Measurements from ENCODE around the gene DHFR.
"Not testable (repeated sequence)": the region's sequence is repeated elsewhere in the genome, so short reads cannot be mapped to it uniquely, and the experiment has no call there.

DHFR gene

GRCh38 chr5:80667384-80667783, 12.6 kb upstream of the DHFR start:
- peaks cover 29% of the 10 kb centered on the region for H3K36me3 ChIP-seq
- no peaks in the 10 kb centered on the region for H3K9me3 ChIP-seq
- H3K4me1 ChIP-seq (ENCODE audit: control insufficient read depth in 1 of 2, insufficient read depth in 1 of 2, low read depth in 1 of 2, low read length in 1 of 2): no peaks in the 10 kb centered on the region
- no peak overlapping the region for H3K4me3 ChIP-seq (ENCODE audit: low read depth in 1 of 2, low read length in 1 of 2)
- H3K27ac ChIP-seq: no peak overlapping the region
- no peaks in the 10 kb centered on the region for H3K27me3 ChIP-seq
- TF ChIP-seq CTCF (IDR thresholded peaks at IDR 0.05): no peak

GRCh38 chr5:80665057-80665456, 10.3 kb upstream of the DHFR start:
- no peak overlapping the region for H3K27ac ChIP-seq
- peaks cover 30% of the 10 kb centered on the region for H3K36me3 ChIP-seq

GRCh38 chr5:80662108-80662507, 7.3 kb upstream of the DHFR start:
- peaks cover 36% of the 10 kb centered on the region for H3K36me3 ChIP-seq
- H3K4me1 ChIP-seq (ENCODE audit: control insufficient read depth in 1 of 2, insufficient read depth in 1 of 2, low read depth in 1 of 2, low read length in 1 of 2): no peaks in the 10 kb centered on the region
- no peak for TF ChIP-seq CTCF (IDR thresholded peaks at IDR 0.05)
- H3K27ac ChIP-seq: no peak overlapping the region
- no peak overlapping the region for H3K4me3 ChIP-seq (ENCODE audit: low read depth in 1 of 2, low read length in 1 of 2)
- no peaks in the 10 kb centered on the region for H3K27me3 ChIP-seq
- H3K9me3 ChIP-seq: no peaks in the 10 kb centered on the region

More at GRCh38 chr5:80665057-80665456, 10.3 kb upstream of the DHFR start:
- no peaks in the 10 kb centered on the region for H3K27me3 ChIP-seq
- no peaks in the 10 kb centered on the region for H3K9me3 ChIP-seq
- H3K4me3 ChIP-seq (ENCODE audit: low read depth in 1 of 2, low read length in 1 of 2): no peak overlapping the region
- no peak for TF ChIP-seq CTCF (IDR thresholded peaks at IDR 0.05)
- no peaks in the 10 kb centered on the region for H3K4me1 ChIP-seq (ENCODE audit: control insufficient read depth in 1 of 2, insufficient read depth in 1 of 2, low read depth in 1 of 2, low read length in 1 of 2)

GRCh38 chr5:80660661-80661060, 5.9 kb upstream of the DHFR start:
- peaks cover 29% of the 10 kb centered on the region for H3K36me3 ChIP-seq
- H3K4me3 ChIP-seq (ENCODE audit: low read depth in 1 of 2, low read length in 1 of 2); H3K4me1 ChIP-seq (ENCODE audit: control insufficient read depth in 1 of 2, insufficient read depth in 1 of 2, low read depth in 1 of 2, low read length in 1 of 2); H3K27ac ChIP-seq; H3K9me3 ChIP-seq; H3K27me3 ChIP-seq: not testable (repeated sequence)

GRCh38 chr5:80659106-80659505, 4.3 kb upstream of the DHFR start:
- H3K27me3 ChIP-seq: no peaks in the 10 kb centered on the region
- no peak overlapping the region for H3K4me3 ChIP-seq (ENCODE audit: low read depth in 1 of 2, low read length in 1 of 2)
- peaks cover 29% of the 10 kb centered on the region for H3K36me3 ChIP-seq
- H3K27ac ChIP-seq: no peak overlapping the region
- H3K4me1 ChIP-seq (ENCODE audit: control insufficient read depth in 1 of 2, insufficient read depth in 1 of 2, low read depth in 1 of 2, low read length in 1 of 2): peaks cover 13 to 14% of the 10 kb centered on the region in 2 experiments
- no peak for TF ChIP-seq CTCF (IDR thresholded peaks at IDR 0.05)
- no peaks in the 10 kb centered on the region for H3K9me3 ChIP-seq

GRCh38 chr5:80656425-80656824, 1.6 kb upstream of the DHFR start:
- Histone ChIP-seq H3K27me3 (no peaks in the 10 kb centered on the region), H3K36me3 (peaks cover 22% of the 10 kb centered on the region), H3K27ac (no peak overlapping the region), H3K4me1 (ENCODE audit: control insufficient read depth in 1 of 2, insufficient read depth in 1 of 2, low read depth in 1 of 2, low read length in 1 of 2) (peaks cover 28% of the 10 kb centered on the region in 2 experiments), H3K9me3 (no peaks in the 10 kb centered on the region), H3K4me3 (ENCODE audit: low read depth in 1 of 2, low read length in 1 of 2) (no peak overlapping the region)
- no peak for TF ChIP-seq CTCF (IDR thresholded peaks at IDR 0.05)

All from neutrophil (primary cell).